ENCODE results near the gene ACADM.
"Not testable (repeated sequence)": the region's sequence is repeated elsewhere in the genome, so short reads cannot be mapped to it uniquely, and the experiment has no call there.

Gene ACADM

DNA sequence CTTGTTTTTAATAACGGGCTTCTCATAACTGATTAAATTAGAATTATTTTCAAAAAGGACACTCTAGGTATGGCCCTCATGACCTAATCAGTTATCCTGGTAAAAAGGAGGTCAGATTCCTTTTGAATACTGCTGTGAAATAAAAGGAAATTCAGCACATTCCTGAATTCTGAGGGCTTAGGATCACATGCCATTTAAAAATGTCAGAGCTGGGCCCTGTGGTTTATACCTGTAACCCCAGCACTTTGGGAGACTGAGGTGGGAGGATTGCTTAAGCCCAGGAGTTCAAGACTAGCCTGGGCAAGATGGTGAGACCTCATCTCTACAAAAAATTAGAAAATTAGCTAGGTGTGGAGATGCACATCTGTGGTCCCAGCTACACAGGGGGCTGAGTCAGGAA is 43.5 kb downstream of the ACADM start:
- no peak for DNase-seq (ENCODE audit: insufficient read length, low spot score)
- no peak for TF ChIP-seq POLR2A (IDR thresholded peaks at IDR 0.05; ENCODE audit: low read depth, low read length)
- FAIRE-seq, result no peak

DNA sequence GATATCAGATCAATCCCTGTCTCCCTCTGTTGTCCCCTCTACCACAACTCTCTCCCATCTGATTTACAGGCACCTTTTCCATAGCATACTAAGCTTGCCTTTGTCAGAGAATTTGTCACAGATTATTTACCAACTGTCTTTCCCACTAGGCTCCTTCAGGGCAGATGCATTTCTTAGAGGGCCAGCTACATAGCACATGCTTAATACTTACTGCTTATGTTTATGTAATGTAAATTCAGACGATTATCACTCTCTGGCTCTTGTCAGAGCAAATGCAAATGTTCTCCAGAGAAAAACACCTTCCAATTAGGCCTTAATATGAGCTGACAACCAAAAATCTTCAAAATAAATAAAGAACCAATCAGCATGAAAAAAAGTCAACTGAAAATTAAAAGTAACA is 46.3 kb downstream of the ACADM start:
- no peak for FAIRE-seq
- no peak for TF ChIP-seq POLR2A (IDR thresholded peaks at IDR 0.05; ENCODE audit: low read depth, low read length)
- DNase-seq (ENCODE audit: insufficient read length, low spot score), result no peak

DNA sequence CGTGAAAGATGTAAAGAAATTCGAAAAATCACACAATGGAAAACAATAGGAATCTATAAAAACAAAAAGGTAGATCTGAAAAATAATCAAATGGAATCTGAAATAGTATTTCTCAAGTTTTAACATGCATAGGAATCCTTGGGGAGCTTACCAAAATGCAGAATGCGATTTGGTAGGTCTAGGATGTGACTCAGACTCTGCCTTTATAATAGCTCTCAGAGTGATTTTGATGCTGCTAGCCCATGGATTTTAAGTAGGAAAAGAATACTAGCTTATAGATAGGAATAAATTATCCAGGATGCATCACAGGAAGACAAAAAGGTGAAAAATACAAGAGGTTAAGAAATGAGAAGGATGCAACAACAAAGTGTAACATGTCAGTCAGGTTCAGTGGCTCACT is 47.5 kb downstream of the ACADM start:
- TF ChIP-seq POLR2A (IDR thresholded peaks at IDR 0.05; ENCODE audit: low read depth, low read length), result no peak
- DNase-seq (ENCODE audit: insufficient read length, low spot score), result no peak
- FAIRE-seq, result no peak

DNA sequence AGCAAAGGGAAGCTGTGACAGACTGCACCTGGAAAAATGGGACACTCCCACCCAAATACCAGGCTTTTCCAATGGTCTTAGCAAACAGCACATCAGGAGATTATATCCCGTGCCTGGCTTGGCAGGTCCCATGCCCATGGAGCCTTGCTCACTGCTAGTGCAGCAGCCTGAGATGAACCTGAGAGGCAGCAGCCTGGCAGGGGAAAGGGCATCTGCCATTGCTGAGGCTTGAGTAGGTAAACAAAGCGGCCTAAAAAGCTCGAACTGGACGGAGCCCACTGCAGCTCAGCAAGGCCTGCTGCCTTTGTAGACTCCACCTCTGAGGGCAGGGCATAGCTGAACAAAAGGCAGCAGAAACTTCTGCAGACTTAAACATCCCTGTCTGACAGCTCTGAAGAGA is 53.3 kb downstream of the ACADM start:
- FAIRE-seq; DNase-seq (ENCODE audit: insufficient read length, low spot score): not testable (repeated sequence)

DNA sequence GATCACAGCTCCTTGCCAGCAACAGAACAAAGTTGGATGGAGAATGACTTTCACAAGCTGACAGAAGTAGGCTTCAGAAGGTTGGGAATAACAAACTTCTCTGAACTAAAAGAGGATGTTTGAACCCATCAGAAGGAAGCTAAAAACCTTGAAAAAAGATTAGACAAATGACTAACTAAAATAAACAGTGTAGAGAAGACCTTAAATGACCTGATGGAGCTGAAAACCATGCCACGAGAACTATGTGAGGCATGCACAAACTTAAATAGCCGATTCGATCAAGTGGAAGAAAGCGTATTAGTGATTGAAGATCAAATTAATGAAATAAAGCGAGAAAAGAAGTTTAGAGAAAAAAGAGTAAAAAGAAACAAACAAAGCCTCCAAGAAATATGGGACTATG is 54.2 kb downstream of the ACADM start:
- FAIRE-seq; DNase-seq (ENCODE audit: insufficient read length, low spot score): not testable (repeated sequence)

DNA sequence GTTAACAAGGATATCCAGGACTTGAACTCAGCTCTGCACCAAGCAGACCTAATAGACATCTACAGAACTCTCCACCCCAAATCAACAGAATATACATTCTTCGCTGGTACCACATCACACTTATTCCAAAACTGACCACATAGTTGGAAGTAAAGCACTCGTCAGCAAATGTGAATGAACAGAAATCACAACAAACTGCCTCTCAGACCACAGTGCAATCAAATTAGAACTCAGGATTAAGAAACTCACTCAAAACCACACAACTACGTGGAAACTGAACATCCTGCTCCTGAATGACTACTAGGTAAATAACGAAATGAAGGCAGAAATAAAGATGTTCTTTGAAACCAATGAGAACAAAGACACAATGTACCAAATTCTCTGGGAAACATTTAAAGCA is 55.7 kb downstream of the ACADM start:
- DNase-seq (ENCODE audit: insufficient read length, low spot score); FAIRE-seq: not testable (repeated sequence)

DNA sequence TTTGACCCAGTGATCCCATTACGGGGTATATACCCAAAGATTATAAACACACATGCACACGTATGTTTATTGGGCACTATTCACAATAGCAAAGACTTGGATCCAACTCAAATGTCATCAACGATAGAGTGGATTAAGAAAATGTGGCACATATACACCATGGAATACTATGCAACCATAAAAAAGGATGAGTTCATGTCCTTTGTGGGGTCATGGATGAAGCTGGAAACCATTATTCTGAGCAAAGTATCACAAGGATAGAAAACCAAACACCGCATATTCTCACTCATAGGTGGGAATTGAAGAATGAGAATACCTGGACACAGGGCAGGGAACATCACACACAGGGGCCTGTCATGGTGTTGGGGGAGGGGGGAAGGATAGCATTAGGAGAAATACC is 59.4 kb downstream of the ACADM start:
- not testable (repeated sequence) for DNase-seq (ENCODE audit: insufficient read length, low spot score); FAIRE-seq

GRCh38 chr1:75785320-75785982 is 60.9 kb downstream of the ACADM start:
- TF ChIP-seq POLR2A (IDR thresholded peaks at IDR 0.05; ENCODE audit: low read depth, low read length), result no peak
- DNase-seq (ENCODE audit: insufficient read length, low spot score), result no peak
- FAIRE-seq, result no peak

GRCh38 chr1:75785983-75786853 is 61.7 kb downstream of the ACADM start, which contains the start of gene RABGGTB:
TSS of gene RABGGTB (plus strand) at chr1:75786256. CDS start at chr1:75786272, 16 bp downstream.
- TF ChIP-seq POLR2A (IDR thresholded peaks at IDR 0.05; ENCODE audit: low read depth, low read length), result peak; percentile 95
- DNase-seq (ENCODE audit: insufficient read length, low spot score) (peak; percentile 77), FAIRE-seq (peak; percentile 92)

- DNase-seq (ENCODE audit: insufficient read length, low spot score) (no peak), FAIRE-seq (no peak)
- no peak for TF ChIP-seq POLR2A (IDR thresholded peaks at IDR 0.05; ENCODE audit: low read depth, low read length)
Measured at GRCh38 chr1:75786901-75787493, 62.5 kb downstream of the ACADM start.

GRCh38 chr1:75787524-75787923 is 63.0 kb downstream of the ACADM start:
- DNase-seq (ENCODE audit: insufficient read length, low spot score) (no peak), FAIRE-seq (no peak)
- TF ChIP-seq POLR2A (IDR thresholded peaks at IDR 0.05; ENCODE audit: low read depth, low read length), result no peak

DNA sequence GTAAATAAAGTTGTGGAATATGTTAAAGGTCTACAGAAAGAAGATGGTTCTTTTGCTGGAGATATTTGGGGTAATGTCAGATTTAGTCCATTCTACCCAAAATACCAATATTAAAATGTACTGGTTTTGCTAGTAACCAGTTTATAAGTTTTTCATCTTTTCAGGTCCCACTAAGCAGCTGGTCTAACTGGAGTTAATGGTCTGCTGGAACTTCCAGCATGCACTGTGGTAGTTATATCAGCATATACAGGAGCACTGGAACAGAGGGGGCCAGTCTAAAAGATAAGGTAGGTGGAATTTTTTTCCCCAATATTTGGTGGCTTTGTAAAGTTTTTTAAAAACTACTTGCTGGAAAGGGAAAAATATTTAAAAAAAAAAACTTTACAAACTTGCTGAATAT is 65.5 kb downstream of the ACADM start:
- no peak for TF ChIP-seq POLR2A (IDR thresholded peaks at IDR 0.05; ENCODE audit: low read depth, low read length)
- FAIRE-seq (no peak), DNase-seq (ENCODE audit: insufficient read length, low spot score) (no peak)

GRCh38 chr1:75791022-75791421 is 66.5 kb downstream of the ACADM start:
- TF ChIP-seq POLR2A (IDR thresholded peaks at IDR 0.05; ENCODE audit: low read depth, low read length), result no peak
- DNase-seq (ENCODE audit: insufficient read length, low spot score), result no peak
- FAIRE-seq, result no peak

GRCh38 chr1:75792091-75792490 is 67.6 kb downstream of the ACADM start:
- DNase-seq (ENCODE audit: insufficient read length, low spot score), result no peak
- FAIRE-seq, result no peak
- no peak for TF ChIP-seq POLR2A (IDR thresholded peaks at IDR 0.05; ENCODE audit: low read depth, low read length)

DNA sequence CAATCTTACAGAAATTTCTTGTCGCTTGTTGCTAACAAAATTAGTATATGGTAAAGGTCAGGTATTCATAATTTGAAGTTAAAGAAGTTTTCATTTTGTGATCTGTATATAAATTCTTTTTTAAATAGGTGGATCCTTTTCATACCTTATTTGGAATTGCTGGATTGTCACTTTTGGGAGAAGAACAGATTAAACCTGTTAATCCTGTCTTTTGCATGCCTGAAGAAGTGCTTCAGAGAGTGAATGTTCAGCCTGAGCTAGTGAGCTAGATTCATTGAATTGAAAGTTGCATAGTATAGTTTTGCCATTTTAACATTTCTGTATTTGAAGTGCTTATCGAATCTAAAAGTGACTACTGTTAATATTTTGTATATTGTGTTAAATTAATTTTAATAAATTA is 69.9 kb downstream of the ACADM start:
- no peak for DNase-seq (ENCODE audit: insufficient read length, low spot score)
- FAIRE-seq, result no peak
- no peak for TF ChIP-seq POLR2A (IDR thresholded peaks at IDR 0.05; ENCODE audit: low read depth, low read length)
